Right atrium auricular region (tissue), 2 donors: Measurements from ENCODE around the gene PCDH9. TPM values are rescaled to one million over a fixed set of nuclear protein-coding genes. Genes with fewer than 3 reads are reported as not detected.

Experiments
- DNase-seq: peaks from one replicate; pipeline ENCODE4 v3.0.0-alpha.2; 2019; ENCODE audit warnings: low spot score
- H3K27ac ChIP-seq, 2 donors: fragments of 200-600 bp; sonication (generic); 1 replicate in 1 of 2; 2 replicates in 1 of 2; pipeline ENCODE4 v1.5.1; 2016 to 2019
- H3K27me3 ChIP-seq, 2 donors: fragments of 200-600 bp; sonication (generic); one replicate each; pipeline versions ENCODE4 v1.5.1 to v1.6.0; 2017 to 2019
- H3K36me3 ChIP-seq: fragments of 200-600 bp; sonication (generic); one replicate; pipeline ENCODE4 v1.5.1; 2016
- H3K4me1 ChIP-seq, 2 donors: fragments of 200-600 bp; sonication (generic); one replicate each; pipeline versions ENCODE4 v1.5.1 to v1.6.0; 2017 to 2019
- H3K4me3 ChIP-seq, 2 donors: fragments of 200-600 bp; sonication (generic); 1 replicate in 1 of 2; 2 replicates in 1 of 2; pipeline ENCODE4 v1.5.1; 2017 to 2019; ENCODE audit warnings: mild to moderate bottlenecking in 1 of 2, moderate library complexity in 1 of 2
- H3K9me3 ChIP-seq, 2 donors: fragments of 200-600 bp; sonication (generic); one replicate each; pipeline ENCODE4 v1.5.1; 2019
- total RNA-seq, 2 donors: library from RNA; depleted of rRNA; stranded (reverse); fragments of >200 nt; gene quantifications; one replicate each; pipeline ENCODE4 v1.1.0, GENCODE V29; 2016
- TF ChIP-seq, protein P1 (sequence below), 2 donors: fragments of 200-600 bp; sonication (generic); IDR thresholded peaks; one replicate each; pipeline ENCODE4 v1.5.1; 2019; ENCODE audit warnings: antibody characterized with exemption in 2 of 2

The PCDH9 gene
- total RNA-seq, 2 donors from 2014 or later = 19.4 to 28.7 TPM

- no peak overlapping the region for H3K27ac ChIP-seq
- no peaks in the 10 kb centered on the region for H3K4me1 ChIP-seq
- no peaks in the 10 kb centered on the region for H3K9me3 ChIP-seq
- TF ChIP-seq, protein P1, sequence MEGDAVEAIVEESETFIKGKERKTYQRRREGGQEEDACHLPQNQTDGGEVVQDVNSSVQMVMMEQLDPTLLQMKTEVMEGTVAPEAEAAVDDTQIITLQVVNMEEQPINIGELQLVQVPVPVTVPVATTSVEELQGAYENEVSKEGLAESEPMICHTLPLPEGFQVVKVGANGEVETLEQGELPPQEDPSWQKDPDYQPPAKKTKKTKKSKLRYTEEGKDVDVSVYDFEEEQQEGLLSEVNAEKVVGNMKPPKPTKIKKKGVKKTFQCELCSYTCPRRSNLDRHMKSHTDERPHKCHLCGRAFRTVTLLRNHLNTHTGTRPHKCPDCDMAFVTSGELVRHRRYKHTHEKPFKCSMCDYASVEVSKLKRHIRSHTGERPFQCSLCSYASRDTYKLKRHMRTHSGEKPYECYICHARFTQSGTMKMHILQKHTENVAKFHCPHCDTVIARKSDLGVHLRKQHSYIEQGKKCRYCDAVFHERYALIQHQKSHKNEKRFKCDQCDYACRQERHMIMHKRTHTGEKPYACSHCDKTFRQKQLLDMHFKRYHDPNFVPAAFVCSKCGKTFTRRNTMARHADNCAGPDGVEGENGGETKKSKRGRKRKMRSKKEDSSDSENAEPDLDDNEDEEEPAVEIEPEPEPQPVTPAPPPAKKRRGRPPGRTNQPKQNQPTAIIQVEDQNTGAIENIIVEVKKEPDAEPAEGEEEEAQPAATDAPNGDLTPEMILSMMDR (IDR thresholded peaks at IDR 0.05) = no peak
- H3K36me3 ChIP-seq = no peaks in the 10 kb centered on the region
- H3K4me3 ChIP-seq = no peak overlapping the region
- no peak for DNase-seq
- H3K27me3 ChIP-seq = no peaks in the 10 kb centered on the region
Measured at GRCh38 chr13:66343224-66343828, 886.8 kb downstream of the PCDH9 start.

- Histone ChIP-seq H3K9me3 (no peaks in the 10 kb centered on the region), H3K4me3 (no peak overlapping the region), H3K27me3 (no peaks in the 10 kb centered on the region), H3K4me1 (no peaks in the 10 kb centered on the region), H3K27ac (no peak overlapping the region), H3K36me3 (no peaks in the 10 kb centered on the region)
- no peak for DNase-seq
- TF ChIP-seq, protein P1 (IDR thresholded peaks at IDR 0.05) = no peak
Measured at GRCh38 chr13:66341635-66342377, 888.3 kb downstream of the PCDH9 start.

GRCh38 chr13:66339214-66339613 is 890.9 kb downstream of the PCDH9 start:
- TF ChIP-seq, protein P1 (IDR thresholded peaks at IDR 0.05) = no peak
- no peak for DNase-seq
- no peaks in the 10 kb centered on the region for H3K36me3 ChIP-seq

DNA sequence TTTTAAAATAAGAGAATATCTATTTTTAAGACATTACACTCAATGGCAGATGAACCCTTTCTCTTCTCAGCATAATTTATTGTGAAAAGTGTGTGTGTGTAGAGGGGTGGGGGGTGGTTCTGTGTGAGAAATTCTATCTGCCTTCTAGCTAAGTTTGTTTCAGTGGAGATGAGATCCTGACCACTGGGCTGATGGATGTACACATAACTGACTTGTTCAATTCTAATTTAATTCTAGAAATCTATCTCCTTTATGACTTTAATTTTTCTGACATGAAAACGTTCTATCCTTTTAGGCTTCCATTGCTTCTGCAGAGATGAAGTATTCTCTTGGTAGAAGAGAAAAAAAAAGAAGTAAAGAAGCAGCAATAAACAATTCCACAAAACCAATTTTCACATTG is 891.6 kb downstream of the PCDH9 start:
- H3K36me3 ChIP-seq = no peaks in the 10 kb centered on the region
- no peaks in the 10 kb centered on the region for H3K9me3 ChIP-seq
- H3K4me1 ChIP-seq = no peaks in the 10 kb centered on the region
- DNase-seq = no peak
- no peak overlapping the region for H3K27ac ChIP-seq
- TF ChIP-seq, protein P1 (IDR thresholded peaks at IDR 0.05) = no peak
- no peak overlapping the region for H3K4me3 ChIP-seq
- no peaks in the 10 kb centered on the region for H3K27me3 ChIP-seq

More at GRCh38 chr13:66339214-66339613, 890.9 kb downstream of the PCDH9 start:
- H3K4me3 ChIP-seq = no peak overlapping the region
- H3K27me3 ChIP-seq = no peaks in the 10 kb centered on the region
- H3K27ac ChIP-seq = no peak overlapping the region
- H3K4me1 ChIP-seq = no peaks in the 10 kb centered on the region
- no peaks in the 10 kb centered on the region for H3K9me3 ChIP-seq

DNA sequence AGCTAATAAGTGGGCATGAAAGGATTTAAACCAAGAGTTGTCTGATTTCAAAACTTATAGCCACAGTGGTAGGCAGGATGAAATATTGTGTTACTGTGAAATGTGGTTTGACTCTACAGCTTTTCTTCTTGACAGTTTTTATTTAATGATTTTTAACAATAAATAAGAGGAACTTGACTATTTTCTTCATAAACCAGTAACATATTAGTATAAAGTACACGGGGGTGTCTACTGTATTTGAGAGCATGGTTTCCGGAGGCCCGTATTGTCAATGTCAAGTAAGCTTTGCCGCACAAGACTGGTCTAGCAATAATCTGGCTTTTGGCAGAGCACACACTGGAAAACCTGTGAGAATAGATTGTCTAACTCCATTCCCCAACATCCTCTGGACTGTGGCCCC is 894.5 kb downstream of the PCDH9 start:
- Histone ChIP-seq H3K27me3 (no peaks in the 10 kb centered on the region), H3K36me3 (no peaks in the 10 kb centered on the region), H3K4me3 (no peak overlapping the region), H3K27ac (no peak overlapping the region), H3K4me1 (no peaks in the 10 kb centered on the region), H3K9me3 (no peaks in the 10 kb centered on the region)
- DNase-seq = no peak
- TF ChIP-seq, protein P1 (IDR thresholded peaks at IDR 0.05) = no peak
